Stimulated activated naive B cell treated with anti-CD40 and anti-IgM and Interleukin-4, amounts not matched to agents 10 μg/mL and 1 μg/mL and 100 μg/mL, for 72 hours (primary cell): Measurements from ENCODE around the gene THOC6.
A peak's percentile ranks its signal among the peaks of the same experiment; 100 is the strongest.
"Not testable (repeated sequence)": the region's sequence is repeated elsewhere in the genome, so short reads cannot be mapped to it uniquely, and the experiment has no call there.

ENCODE experiments used
- ATAC-seq, 2 donors: fragments of 150-1000 bp; cut with Tn5 transposase; replicated peaks; 2 replicates each; pipeline ENCODE4 v1.10.0; 2021; ENCODE audit warnings: moderate library complexity in 1 of 2
- DNase-seq: peaks from one replicate; pipeline ENCODE4 v3.0.0; 2021
- H3K27ac Mint-ChIP-seq: one replicate; pipeline ENCODE4 v1.8.0; 2022; ENCODE audit warnings: mild to moderate bottlenecking, mixed read lengths
- H3K27me3 Mint-ChIP-seq, 2 donors: one replicate each; pipeline ENCODE4 v1.8.0; 2022; ENCODE audit warnings: mixed read lengths in 2 of 2
- H3K36me3 Mint-ChIP-seq, 2 donors: one replicate each; pipeline ENCODE4 v1.8.0; 2022; ENCODE audit warnings: mixed read lengths in 2 of 2, mild to moderate bottlenecking in 1 of 2
- H3K4me1 Mint-ChIP-seq, 2 donors: one replicate each; pipeline ENCODE4 v1.8.0; 2022; ENCODE audit warnings: mixed read lengths in 2 of 2, mild to moderate bottlenecking in 1 of 2
- H3K4me3 Mint-ChIP-seq, 2 donors: one replicate each; pipeline ENCODE4 v1.8.0; 2022; ENCODE audit warnings: mild to moderate bottlenecking in 2 of 2, mixed read lengths in 2 of 2, moderate library complexity in 1 of 2
- H3K9me3 Mint-ChIP-seq, 2 donors: one replicate each; pipeline ENCODE4 v1.8.0; 2022; ENCODE audit warnings: mixed read lengths in 2 of 2, mild to moderate bottlenecking in 1 of 2

The THOC6 gene

DNA sequence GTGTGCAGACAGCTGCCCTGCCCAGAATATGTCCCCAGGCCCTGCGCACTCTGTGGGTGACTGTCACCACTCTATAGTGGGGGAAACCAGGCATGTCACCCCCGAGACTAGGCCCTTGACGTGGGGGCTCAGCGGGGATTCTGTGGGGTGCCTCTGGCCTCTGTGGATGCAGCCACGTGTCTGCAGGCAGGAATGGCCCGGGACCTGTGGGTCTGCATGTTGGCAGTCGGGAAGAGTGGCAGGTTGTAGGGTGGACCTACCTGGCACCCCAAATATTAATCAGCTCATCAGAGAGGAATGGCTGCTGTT lies 42.6 kb downstream of the THOC6 start:
- peaks cover 6% of the 10 kb centered on the region in 2 donors for H3K4me1 Mint-ChIP-seq
- DNase-seq = no peak
- no peak overlapping the region for H3K4me3 Mint-ChIP-seq
- no peak for ATAC-seq
- H3K9me3 Mint-ChIP-seq = no peaks in the 10 kb centered on the region
- H3K27ac Mint-ChIP-seq = no peak overlapping the region
- H3K27me3 Mint-ChIP-seq = no peaks in the 10 kb centered on the region
- H3K36me3 Mint-ChIP-seq = no peaks in the 10 kb centered on the region

DNA sequence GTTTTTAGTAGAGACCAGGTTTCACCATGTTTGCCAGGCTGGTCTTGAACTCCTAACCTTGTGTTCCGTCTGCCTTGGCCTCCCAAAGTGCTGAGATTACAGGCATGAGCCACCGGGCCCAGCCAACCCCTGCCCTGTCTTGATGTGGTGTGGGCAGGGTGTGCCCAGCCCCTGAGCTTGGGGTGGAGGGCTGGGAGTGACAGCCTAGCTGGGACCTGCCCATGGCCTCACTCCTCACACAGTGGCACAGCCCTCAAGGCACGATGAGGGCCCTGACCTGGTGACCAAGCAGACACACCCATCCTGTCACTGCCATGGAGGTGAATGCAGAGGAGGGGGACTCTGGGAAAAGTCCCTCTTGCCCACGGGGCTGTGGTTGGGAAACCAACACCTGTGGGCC lies 44.7 kb downstream of the THOC6 start:
- Mint-ChIP-seq H3K4me3 (no peak overlapping the region), H3K9me3 (no peaks in the 10 kb centered on the region), H3K27me3 (peaks cover under 1 to 1% of the 10 kb centered on the region in 2 donors), H3K4me1 (peaks cover 10 to 19% of the 10 kb centered on the region in 2 donors), H3K27ac (no peak overlapping the region), H3K36me3 (no peaks in the 10 kb centered on the region)
- no peak for ATAC-seq
- no peak for DNase-seq

DNA sequence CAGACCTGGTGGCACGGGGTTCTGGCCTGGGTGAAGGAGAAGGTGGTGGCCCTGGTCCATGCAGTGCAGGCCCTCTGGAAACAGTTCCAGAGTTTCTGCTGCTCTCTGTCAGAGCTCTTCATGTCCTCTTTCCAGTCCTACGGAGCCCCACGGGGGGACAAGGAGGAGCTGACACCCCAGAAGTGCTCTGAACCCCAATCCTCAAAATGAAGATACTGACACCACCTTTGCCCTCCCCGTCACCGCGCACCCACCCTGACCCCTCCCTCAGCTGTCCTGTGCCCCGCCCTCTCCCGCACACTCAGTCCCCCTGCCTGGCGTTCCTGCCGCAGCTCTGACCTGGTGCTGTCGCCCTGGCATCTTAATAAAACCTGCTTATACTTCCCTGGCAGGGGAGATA lies 45.3 kb downstream of the THOC6 start:
- H3K4me3 Mint-ChIP-seq, H3K27ac Mint-ChIP-seq, H3K27me3 Mint-ChIP-seq, DNase-seq, H3K36me3 Mint-ChIP-seq, ATAC-seq, H3K9me3 Mint-ChIP-seq: not testable (repeated sequence)
- H3K4me1 Mint-ChIP-seq = peaks cover 16 to 25% of the 10 kb centered on the region in 2 donors

DNA sequence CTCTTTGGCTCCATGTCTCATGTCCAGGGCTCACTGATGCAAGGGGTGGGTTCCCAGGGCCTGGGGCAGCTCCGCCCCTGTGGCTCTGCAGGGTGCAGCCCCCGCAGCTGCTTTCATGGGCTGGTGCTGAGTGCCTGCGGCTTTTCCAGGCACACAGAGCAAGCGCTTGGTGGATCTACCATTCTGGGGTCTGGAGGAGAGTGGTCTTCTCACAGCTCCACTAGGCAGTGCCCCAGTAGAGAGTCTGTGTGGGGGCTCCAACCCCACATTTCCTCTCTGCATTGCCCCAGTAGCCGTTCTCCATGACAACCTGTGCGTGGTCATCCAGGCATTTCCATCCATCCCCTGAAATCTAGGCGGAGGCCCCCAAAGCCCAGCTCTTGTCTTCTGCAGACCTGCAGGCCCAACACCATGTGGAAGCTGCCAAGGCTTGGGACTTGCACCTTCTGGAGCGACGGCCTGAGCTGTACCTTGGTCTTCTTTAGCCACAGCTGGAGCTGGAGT lies 46.8 kb downstream of the THOC6 start:
- ATAC-seq (no peak), DNase-seq (no peak)
- Mint-ChIP-seq H3K36me3 (no peaks in the 10 kb centered on the region), H3K4me1 (peaks cover 25 to 41% of the 10 kb centered on the region in 2 donors), H3K27me3 (peaks cover 8 to 9% of the 10 kb centered on the region in 2 donors), H3K9me3 (no peaks in the 10 kb centered on the region), H3K4me3 (no peak overlapping the region), H3K27ac (no peak overlapping the region)

DNA sequence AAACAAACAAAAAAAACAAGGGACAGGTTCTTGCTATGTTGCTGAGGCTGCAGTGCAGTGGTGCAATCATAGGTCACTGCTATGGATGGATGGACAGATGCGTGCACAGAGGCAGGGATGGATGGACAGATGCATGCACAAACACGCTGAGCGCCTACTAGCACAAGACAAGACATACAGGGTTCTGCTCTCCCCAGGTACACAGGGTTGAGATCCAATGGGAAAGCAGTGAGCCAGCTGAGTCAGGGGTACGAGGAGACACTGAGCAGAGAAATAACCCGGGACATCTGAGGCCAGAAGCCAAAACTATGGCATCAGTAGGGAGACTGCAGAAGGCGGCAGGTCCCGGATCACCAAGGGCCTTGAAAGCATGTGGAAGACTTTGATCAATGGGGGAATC lies 47.8 kb downstream of the THOC6 start:
- Mint-ChIP-seq H3K4me3 (no peak overlapping the region), H3K27me3 (peaks cover 8 to 9% of the 10 kb centered on the region in 2 donors), H3K9me3 (no peaks in the 10 kb centered on the region), H3K27ac (no peak overlapping the region), H3K4me1 (peaks cover 27 to 46% of the 10 kb centered on the region in 2 donors), H3K36me3 (no peaks in the 10 kb centered on the region)
- no peak for ATAC-seq
- no peak for DNase-seq

DNA sequence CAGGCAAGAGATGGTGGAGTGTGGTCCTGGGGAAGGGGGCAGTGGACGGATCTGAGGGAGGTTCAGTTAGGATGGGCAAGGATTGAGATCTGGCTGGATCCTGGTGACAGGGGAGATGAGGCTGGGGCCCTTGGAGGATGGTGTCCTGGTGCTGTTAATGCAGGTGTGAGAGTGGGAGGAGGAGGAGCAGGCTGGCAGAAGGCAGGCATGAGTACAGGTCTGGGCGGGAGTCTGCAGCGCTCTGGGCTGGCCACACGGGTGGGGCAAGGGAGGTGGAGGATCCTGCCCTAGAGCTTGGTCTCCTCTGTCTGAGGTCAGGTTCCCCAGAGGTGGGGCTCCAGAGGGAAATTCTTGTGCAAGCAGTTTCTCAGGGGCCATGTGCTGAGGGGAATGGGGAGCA lies 48.3 kb downstream of the THOC6 start:
- H3K27me3 Mint-ChIP-seq, H3K36me3 Mint-ChIP-seq, H3K27ac Mint-ChIP-seq, H3K9me3 Mint-ChIP-seq, DNase-seq, H3K4me3 Mint-ChIP-seq, ATAC-seq: not testable (repeated sequence)
- H3K4me1 Mint-ChIP-seq = peaks cover 27 to 46% of the 10 kb centered on the region in 2 donors

DNA sequence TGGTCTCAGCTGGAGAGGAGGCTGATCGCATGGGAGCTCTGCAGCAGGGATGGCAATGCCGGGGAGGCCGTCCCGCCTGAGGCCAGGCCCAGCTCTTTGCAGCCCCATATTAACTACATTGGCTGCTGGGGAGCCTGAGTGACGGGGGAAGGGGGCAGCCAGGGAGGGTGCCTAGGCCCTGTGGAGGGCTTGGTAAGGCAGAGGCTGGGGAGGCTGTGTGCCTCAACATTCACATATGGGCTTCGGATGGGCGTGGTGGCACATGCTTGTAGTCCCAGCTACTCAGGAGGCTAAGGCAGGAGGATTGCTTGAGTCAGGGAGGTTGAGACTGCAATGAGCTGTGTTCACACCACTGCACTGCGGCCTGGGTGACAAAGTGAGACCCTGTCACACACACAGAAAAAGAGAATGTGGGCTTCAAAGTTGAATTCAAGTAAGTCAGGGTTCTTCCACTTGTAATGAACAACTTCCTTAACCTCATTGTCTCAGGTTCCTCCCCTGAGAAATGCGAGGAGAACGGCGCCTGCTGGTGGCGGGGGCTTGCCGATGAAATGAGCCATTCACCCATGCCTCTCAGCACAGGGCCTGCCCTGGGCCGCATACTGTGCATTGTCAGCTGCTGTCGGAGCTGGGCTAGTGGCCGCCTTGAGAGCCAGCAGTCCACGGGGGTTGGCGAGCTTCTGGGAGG lies 48.9 kb downstream of the THOC6 start:
- H3K4me1 Mint-ChIP-seq = peaks cover 24 to 42% of the 10 kb centered on the region in 2 donors
- not testable (repeated sequence) for DNase-seq, H3K27ac Mint-ChIP-seq, H3K9me3 Mint-ChIP-seq, H3K36me3 Mint-ChIP-seq, H3K4me3 Mint-ChIP-seq, H3K27me3 Mint-ChIP-seq
- peak in 1 of 2 donors; percentile 21 for ATAC-seq

DNA sequence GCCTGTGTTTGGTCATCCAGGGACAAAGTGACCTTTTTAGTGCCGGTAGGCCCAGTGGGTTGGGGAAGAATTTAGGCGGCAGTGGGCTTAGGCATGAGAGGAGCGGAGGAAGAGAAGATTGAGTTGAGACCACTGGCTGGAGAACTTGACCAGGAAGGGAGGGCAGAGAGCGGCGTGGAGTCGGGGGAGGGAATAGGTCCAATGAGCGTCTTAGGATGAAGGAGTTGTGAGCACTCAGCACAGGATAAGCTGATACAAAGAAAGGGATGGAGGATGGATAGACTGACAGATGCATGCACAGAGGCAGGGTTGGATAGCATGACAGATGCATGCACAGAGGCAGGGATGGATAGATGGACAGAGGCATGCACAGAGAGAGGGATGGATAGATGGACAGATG lies 49.6 kb downstream of the THOC6 start:
- H3K27me3 Mint-ChIP-seq = peaks cover 8 to 9% of the 10 kb centered on the region in 2 donors
- H3K4me3 Mint-ChIP-seq = no peak overlapping the region
- no peak for ATAC-seq
- no peak for DNase-seq
- H3K4me1 Mint-ChIP-seq = peaks cover 24 to 42% of the 10 kb centered on the region in 2 donors
- no peaks in the 10 kb centered on the region for H3K9me3 Mint-ChIP-seq
- H3K36me3 Mint-ChIP-seq = no peaks in the 10 kb centered on the region
- no peak overlapping the region for H3K27ac Mint-ChIP-seq

DNA sequence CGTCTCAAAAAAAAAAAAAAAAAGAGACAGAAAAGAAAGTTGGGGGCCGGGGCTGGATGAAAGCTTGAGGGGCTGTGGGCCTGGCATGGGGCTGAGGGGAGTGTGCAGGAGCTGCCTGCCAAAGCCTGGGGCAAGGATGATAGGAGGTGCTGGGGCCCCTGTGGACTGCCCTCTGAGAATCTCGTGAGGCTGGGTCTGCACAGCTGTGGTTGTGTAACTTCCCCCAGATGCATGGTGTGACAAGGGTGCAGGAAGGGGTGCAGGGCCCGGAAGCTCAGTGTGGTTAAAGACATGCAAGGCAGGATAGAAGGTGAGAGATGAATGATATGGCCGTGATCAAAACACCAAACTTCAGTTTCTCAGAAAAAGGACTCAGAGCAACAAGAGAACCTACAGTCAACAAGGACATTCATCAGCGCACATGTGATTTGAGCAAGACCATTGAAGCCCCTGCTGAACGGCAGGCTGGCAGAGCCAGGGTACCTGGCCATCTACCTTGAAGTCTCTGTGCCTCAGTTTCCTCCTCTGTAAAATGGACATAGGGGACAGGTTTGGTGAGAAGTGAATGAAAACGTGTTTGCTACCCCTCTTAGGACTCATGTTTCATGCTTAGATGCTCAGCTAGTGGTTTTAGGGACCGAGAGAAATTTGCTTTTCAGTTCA lies 51.2 kb downstream of the THOC6 start:
- H3K4me1 Mint-ChIP-seq = peaks cover 24 to 42% of the 10 kb centered on the region in 2 donors
- H3K36me3 Mint-ChIP-seq = no peaks in the 10 kb centered on the region
- H3K27me3 Mint-ChIP-seq = peaks cover 8 to 9% of the 10 kb centered on the region in 2 donors
- ATAC-seq = peak; percentile 95 to 97
- peak overlapping the region; percentile 42 to 59 for H3K4me3 Mint-ChIP-seq
- peak; percentile 41 for DNase-seq
- H3K9me3 Mint-ChIP-seq = no peaks in the 10 kb centered on the region
- H3K27ac Mint-ChIP-seq = peak overlapping the region; percentile 81

DNA sequence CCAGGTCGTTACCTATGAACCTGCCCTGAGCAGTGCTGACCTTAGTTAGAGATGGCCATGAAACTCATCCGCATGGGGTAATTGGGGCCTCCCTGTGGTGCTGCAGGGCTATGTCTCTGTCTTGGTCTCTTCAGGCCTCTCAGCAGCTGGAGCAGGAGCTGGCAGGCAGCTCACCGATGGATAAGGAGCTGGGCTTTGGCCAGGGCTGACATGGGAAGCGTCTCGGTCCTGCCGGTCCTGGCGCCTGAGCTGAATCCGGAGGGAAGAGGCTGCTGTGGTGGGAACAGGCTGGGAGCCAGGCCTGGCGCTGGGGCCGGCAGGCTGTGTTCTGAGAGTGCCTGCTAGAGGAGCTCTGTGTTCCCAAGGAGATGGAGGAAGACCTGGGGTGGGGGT lies 51.7 kb downstream of the THOC6 start:
- Mint-ChIP-seq H3K9me3 (no peaks in the 10 kb centered on the region), H3K4me3 (no peak overlapping the region), H3K27ac (peak overlapping the region; percentile 43), H3K4me1 (peaks cover 24 to 42% of the 10 kb centered on the region in 2 donors), H3K36me3 (no peaks in the 10 kb centered on the region), H3K27me3 (peaks cover 8 to 9% of the 10 kb centered on the region in 2 donors)
- ATAC-seq (peak; percentile 22 to 40), DNase-seq (no peak)

DNA sequence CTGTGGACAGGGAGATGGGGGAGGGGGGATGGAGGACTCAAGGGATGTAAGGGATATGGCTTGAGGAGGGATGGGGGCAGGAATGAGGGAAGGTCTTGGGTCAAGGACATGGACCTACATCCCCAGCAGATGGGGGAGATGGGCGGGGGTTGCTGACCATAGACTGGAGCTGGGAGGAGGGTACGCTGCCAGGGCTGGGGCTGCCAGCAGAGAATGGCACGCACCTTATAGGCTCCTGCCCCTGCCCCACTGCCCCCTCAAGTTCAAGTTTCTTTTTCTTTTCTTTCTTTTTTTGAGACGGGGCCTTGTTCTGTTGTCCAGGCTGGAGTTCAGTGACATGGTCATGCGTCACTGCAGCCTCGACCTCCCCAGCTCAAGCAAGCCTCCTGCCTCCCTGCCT lies 52.1 kb downstream of the THOC6 start:
- not testable (repeated sequence) for H3K4me3 Mint-ChIP-seq, H3K27me3 Mint-ChIP-seq, H3K36me3 Mint-ChIP-seq, H3K27ac Mint-ChIP-seq, H3K9me3 Mint-ChIP-seq, DNase-seq, ATAC-seq
- H3K4me1 Mint-ChIP-seq = peaks cover 24 to 42% of the 10 kb centered on the region in 2 donors

DNA sequence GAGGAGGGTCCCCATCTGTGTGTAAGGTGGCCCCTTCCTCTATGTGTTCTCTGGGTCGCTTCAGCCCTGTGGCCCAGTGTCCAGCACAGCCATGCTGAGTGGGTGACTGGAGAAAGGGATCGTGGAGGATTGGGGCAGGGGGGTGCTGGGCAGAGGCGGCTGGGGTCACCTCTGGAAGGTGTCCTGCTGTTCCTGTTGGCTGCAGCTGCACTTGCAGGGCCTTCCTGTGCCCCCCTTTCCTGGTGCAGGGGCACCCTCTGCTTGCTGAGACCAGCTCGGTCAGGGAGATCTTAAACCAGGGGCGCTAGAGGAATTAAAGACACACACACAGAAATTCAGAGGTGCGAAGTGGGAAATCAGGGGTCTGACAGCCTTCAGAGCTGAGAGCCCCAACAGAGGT lies 52.7 kb downstream of the THOC6 start:
- Mint-ChIP-seq H3K36me3 (no peaks in the 10 kb centered on the region), H3K4me3 (no peak overlapping the region), H3K9me3 (no peaks in the 10 kb centered on the region), H3K27me3 (peaks cover 8 to 9% of the 10 kb centered on the region in 2 donors), H3K4me1 (peaks cover 24 to 41% of the 10 kb centered on the region in 2 donors), H3K27ac (no peak overlapping the region)
- DNase-seq (no peak), ATAC-seq (no peak)
